Fibroblast of the aortic adventitia (primary cell): Measurements from ENCODE around the gene RGL2. TPM values are rescaled to one million over a fixed set of nuclear protein-coding genes. Genes with fewer than 3 reads are reported as not detected.

Source experiments
- DNase-seq: peaks from one replicate; pipeline ENCODE4 v3.0.0-alpha.2; 2010; ENCODE audit warnings: low read depth
- H3K4me3 ChIP-seq: 2 replicates; pipeline ENCODE4 v1.5.1; 2011; ENCODE audit warnings: low read depth, mild to moderate bottlenecking, control low read depth, low read length, moderate library complexity
- CTCF ChIP-seq: IDR thresholded peaks from 2 replicates; pipeline ENCODE4 v1.5.1; 2011; ENCODE audit warnings: mild to moderate bottlenecking, low read length, control low read depth, inconsistent platforms; ENCODE audit not compliant: insufficient read depth
- total RNA-seq: library from RNA; depleted of rRNA; stranded (reverse); fragments of >200 nt; gene quantifications from 2 replicates; pipeline ENCODE4 v1.2.3, GENCODE V29; 2012; ENCODE audit warnings: low replicate concordance

Gene RGL2
- total RNA-seq, 1 donor: 25.8 TPM

DNA sequence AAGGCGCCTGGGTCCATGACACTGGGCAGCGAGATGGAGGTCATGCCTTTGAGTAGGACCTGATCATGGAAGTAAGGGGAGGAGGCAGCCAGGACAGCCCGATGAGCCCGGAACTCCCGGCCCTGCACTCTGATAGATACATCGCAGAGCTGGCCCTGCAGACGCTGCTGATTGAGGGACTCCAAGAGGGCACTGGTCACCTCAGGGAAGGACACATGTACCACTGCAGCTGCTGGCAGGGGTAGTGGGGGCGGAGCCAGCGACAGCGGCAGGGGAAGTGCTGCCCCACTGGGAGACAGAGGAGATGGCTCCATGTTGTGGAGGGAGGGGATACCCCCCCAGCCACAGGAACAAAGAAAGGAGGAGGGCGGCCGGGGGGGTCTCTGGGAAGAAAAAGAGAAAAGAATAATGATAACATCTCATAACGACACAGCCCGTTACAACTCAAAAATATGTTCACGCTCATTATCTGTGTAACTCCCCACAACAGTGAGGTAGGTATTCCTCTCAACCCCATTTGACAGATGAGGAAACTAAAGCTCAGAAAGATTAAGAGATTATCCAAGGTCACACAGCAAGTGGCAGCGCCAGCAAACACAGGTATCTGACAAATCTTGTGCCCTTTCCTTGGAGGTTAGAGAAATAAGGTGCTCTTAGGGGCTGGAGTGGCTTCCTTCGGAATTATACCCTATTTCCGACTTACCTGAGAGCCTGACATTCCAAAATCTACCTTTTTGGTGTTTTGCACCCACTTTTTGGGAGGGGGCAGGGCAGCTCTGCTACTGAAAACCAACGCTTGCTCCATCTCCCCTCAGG, 18.1 kb upstream of the RGL2 start:
- H3K4me3 ChIP-seq: peak overlapping the region; percentile 66
- DNase-seq: no peak

GRCh38 chr6:33315793-33316602, 17.3 kb upstream of the RGL2 start:
- TF ChIP-seq CTCF: no peak

More for the DNA sequence above, 18.1 kb upstream of the RGL2 start:
- TF ChIP-seq CTCF: no peak

GRCh38 chr6:33314943-33315792, 16.4 kb upstream of the RGL2 start:
- peak overlapping the region; percentile 92 for H3K4me3 ChIP-seq
- no peak for DNase-seq
- TF ChIP-seq CTCF: no peak

More at GRCh38 chr6:33315793-33316602, 17.3 kb upstream of the RGL2 start:
- no peak for DNase-seq
- no peak overlapping the region for H3K4me3 ChIP-seq

DNA sequence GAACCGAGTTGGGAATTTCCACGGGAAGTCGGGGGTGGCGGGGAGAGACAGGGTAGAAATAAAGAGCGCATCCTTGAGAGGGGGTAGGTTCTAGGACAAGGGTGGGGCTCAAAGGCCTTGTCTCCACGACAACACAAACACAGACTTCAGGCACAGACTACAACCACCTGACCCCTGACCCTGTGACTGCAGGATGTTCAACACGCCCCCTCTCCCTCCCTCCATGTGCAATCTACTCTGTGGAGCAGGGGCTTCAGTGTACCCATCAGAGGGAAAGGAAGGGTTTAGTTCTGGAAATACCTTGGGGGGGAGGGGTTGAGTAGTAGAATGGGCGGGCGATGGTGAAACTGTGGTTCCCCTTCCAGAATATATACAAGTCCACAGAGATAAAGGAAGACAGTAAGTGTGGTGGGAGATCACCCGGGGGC, 15.8 kb upstream of the RGL2 start:
- peak overlapping the region; percentile 92 for H3K4me3 ChIP-seq
- no peak for TF ChIP-seq CTCF
- DNase-seq: peak; percentile 74

DNA sequence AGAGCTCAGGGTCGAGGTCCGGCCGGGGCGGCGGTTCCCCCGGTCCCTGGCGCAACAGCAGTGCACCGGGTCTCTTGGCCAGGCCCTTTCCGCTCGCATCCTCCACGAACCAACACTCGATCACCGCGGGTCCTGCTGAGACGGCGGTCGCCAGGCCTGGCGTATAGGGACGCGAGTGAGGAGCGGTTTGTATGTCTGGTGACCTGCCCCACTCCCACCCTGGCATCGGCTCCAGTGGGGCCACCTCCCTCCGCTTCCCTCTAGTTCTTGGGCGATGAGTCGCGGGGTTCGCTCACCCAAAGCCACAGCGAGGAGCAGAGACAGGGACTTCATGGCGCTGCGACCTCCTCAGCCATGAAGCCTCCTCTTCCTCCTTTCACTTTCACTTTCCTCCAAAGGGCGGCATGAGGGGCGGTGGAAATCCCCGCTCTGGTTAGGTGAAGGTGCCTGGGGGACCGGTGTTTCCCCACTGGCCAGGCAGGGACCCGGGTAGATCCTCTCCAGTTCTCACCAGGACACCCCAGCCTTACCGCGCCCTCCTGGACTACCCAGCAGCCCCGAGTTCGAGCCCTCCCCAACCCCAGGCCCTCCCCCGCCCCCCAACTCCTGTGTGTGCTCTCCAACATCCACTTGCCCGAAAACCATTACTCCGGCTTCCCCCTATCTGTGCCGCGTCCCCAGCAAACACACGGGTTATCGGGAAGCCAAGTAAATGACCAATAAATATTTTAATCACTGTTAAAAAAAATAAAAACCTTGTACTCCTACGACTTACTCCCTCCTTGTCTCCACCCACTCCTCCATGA, 15.2 kb upstream of the RGL2 start, which contains the start of gene TAPBP:
TSS of gene TAPBP (minus strand) at position 370 of the 806 bp plus-strand sequence. CDS start at position 333, 37 bp downstream.
- peak within 1 kb of the TSS; percentile 92 for H3K4me3 ChIP-seq
- no peak for TF ChIP-seq CTCF
- peak; percentile 64 for DNase-seq
